GM12801 (cell line): ENCODE data around the gene LRRN1.

Experiments
- TF ChIP-seq, protein P1 (sequence below): IDR thresholded peaks from one replicate; pipeline ENCODE4 v1.5.1; 2011; ENCODE audit warnings: control low read depth; ENCODE audit not compliant: insufficient read length; ENCODE audit errors: extremely low read depth

LRRN1 gene

DNA sequence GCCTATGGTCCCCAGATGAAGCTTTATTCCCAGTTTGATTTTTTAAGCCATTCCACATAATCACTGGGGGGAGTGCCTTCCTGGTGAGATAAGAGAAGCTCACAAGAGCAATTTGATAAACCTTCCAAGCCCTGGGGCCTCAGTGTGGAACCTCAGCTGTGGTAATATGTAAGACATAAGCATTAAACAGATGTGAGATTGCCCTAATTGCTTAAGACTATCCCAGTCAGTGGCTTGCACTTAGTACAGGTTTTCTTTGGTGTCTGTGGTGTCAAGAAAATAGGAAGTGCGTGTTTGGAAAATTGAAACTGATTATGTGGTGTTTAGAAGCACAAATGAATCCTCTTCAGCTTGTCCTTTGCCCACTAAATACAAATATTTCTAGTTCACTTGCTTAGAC lies 54.3 kb downstream of the LRRN1 start:
- TF ChIP-seq, protein P1, sequence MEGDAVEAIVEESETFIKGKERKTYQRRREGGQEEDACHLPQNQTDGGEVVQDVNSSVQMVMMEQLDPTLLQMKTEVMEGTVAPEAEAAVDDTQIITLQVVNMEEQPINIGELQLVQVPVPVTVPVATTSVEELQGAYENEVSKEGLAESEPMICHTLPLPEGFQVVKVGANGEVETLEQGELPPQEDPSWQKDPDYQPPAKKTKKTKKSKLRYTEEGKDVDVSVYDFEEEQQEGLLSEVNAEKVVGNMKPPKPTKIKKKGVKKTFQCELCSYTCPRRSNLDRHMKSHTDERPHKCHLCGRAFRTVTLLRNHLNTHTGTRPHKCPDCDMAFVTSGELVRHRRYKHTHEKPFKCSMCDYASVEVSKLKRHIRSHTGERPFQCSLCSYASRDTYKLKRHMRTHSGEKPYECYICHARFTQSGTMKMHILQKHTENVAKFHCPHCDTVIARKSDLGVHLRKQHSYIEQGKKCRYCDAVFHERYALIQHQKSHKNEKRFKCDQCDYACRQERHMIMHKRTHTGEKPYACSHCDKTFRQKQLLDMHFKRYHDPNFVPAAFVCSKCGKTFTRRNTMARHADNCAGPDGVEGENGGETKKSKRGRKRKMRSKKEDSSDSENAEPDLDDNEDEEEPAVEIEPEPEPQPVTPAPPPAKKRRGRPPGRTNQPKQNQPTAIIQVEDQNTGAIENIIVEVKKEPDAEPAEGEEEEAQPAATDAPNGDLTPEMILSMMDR = no peak

- TF ChIP-seq, protein P1 = no peak
Measured at GRCh38 chr3:3855056-3855455, 55.8 kb downstream of the LRRN1 start.

- TF ChIP-seq, protein P1 = no peak
Measured at GRCh38 chr3:3860235-3860634, 61.0 kb downstream of the LRRN1 start.

GRCh38 chr3:3862534-3862933 lies 63.3 kb downstream of the LRRN1 start:
- TF ChIP-seq, protein P1 = no peak

GRCh38 chr3:3875491-3875890 lies 76.3 kb downstream of the LRRN1 start:
- TF ChIP-seq, protein P1 = no peak

GRCh38 chr3:3881050-3881449 lies 81.8 kb downstream of the LRRN1 start:
- TF ChIP-seq, protein P1 = no peak

DNA sequence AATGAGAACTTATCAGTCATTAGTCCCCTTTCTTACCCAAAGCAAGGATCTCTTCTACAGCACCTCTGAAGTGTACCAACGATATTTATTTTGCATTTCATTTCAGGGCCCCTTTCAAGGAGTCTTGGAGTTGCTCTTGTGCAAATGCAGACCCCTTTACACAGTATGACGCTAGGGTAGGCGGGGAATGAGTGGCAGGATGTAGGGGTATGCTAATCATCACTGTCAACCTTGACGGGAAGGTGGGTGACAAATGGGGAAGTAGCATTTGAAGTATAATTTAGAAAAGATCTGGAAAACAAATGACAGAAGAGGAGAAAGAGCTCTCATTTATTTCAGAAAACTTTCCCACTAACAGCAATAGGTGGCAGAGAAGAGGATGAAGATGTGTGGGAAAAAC lies 94.4 kb downstream of the LRRN1 start:
- TF ChIP-seq, protein P1 = no peak
